DND-41 (cell line): ENCODE data around the gene TLX1.

Source experiments
- EZH2 ChIP-seq: IDR thresholded peaks from 3 replicates; pipeline ENCODE4 v1.6.1; 2012; ENCODE audit warnings: borderline replicate concordance, low read depth, mild to moderate bottlenecking, moderate library complexity, low read length, inconsistent platforms; ENCODE audit not compliant: severe bottlenecking
- TF ChIP-seq, protein P1 (sequence below): IDR thresholded peaks from 2 replicates; pipeline ENCODE4 v1.5.1; 2012; ENCODE audit warnings: borderline replicate concordance, low read length, moderate library complexity, mild to moderate bottlenecking; ENCODE audit not compliant: poor library complexity, severe bottlenecking; ENCODE audit errors: extremely low read depth

DNA sequence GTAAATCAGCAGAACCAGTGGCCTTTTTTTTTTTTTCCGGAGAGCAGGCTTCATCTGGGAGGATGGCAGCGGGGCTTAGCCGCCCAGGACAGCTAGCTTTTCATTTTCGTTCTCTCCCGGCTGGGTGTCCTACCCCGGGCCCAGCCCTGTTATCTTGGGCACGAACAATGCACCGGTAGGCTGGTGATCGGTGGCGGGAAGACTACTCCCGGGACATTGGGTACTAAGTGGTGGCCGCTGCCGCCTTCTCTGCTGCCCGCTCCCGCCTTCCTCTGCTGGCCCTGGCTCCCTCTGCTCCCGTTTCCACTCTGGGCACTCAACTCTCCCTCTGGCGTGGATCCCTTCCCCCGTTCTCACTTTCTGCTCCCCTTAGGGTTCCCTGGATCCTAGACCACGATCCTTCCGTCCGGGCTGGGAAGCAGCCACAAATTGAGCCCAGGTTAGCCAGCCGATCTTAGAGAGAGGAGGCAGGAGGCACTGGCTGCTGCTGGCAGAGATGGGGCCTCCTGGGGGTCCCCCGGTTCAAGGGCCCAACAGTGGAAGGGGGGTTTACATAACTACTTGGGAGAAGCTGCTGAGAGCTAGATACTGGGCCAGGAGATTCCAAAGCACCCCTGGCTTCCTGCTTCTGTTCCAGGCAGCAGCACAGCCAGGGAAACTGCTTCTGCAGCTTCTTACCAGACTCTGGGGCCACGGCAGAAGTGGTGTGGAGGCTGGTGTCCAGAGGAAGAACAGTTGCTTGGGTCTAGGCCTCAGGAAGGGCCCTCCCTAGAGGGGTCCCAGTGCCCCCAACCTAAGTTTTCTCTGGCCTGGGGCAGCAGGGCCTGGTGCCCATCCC, 1.8 kb downstream of the TLX1 start:
- TF ChIP-seq, protein P1, sequence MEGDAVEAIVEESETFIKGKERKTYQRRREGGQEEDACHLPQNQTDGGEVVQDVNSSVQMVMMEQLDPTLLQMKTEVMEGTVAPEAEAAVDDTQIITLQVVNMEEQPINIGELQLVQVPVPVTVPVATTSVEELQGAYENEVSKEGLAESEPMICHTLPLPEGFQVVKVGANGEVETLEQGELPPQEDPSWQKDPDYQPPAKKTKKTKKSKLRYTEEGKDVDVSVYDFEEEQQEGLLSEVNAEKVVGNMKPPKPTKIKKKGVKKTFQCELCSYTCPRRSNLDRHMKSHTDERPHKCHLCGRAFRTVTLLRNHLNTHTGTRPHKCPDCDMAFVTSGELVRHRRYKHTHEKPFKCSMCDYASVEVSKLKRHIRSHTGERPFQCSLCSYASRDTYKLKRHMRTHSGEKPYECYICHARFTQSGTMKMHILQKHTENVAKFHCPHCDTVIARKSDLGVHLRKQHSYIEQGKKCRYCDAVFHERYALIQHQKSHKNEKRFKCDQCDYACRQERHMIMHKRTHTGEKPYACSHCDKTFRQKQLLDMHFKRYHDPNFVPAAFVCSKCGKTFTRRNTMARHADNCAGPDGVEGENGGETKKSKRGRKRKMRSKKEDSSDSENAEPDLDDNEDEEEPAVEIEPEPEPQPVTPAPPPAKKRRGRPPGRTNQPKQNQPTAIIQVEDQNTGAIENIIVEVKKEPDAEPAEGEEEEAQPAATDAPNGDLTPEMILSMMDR, result no peak
- TF ChIP-seq EZH2, result no peak
